ENCODE results near the gene ADAMTS8. TPM values are rescaled to one million over a fixed set of nuclear protein-coding genes. Genes with fewer than 3 reads are reported as not detected.

ADAMTS8 gene
- total RNA-seq, 1 donor = not detected

DNA sequence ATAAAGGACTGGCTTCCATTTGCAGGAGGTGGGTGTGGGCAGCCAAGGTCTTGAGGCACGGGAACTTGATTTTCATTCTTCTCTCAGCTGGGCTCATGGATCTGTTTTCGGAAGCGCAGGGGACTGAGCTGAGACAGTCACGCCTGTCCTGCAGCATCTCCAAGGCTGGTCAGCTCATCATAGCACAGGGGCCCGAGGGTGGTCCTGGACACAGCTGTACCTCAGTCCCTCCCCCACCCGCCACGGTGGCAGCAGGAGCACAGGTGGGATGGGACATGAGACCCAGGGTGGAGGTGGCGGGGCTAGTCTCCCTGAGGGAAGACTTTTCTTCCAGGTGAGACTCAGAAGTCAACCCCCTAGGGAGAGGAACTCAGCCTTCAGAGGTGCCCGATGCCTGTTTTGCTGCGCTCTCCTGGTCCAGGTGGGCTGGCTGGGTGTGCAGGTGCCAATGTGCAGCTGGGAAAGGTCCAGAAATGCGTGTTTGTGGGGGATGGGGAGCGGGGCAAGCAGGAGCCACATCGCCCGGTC is 3.7 kb downstream of the ADAMTS8 start:
- H3K27ac ChIP-seq (ENCODE audit: low read depth, low read length) = no peak overlapping the region
- no peak overlapping the region for H3K4me3 ChIP-seq (ENCODE audit: insufficient read depth, low read length)
- H3K79me2 ChIP-seq (ENCODE audit: insufficient read depth, low read length) = no peaks in the 10 kb centered on the region
- DNase-seq (ENCODE audit: insufficient read length, low spot score, missing footprints) = no peak
- TF ChIP-seq, protein P1, sequence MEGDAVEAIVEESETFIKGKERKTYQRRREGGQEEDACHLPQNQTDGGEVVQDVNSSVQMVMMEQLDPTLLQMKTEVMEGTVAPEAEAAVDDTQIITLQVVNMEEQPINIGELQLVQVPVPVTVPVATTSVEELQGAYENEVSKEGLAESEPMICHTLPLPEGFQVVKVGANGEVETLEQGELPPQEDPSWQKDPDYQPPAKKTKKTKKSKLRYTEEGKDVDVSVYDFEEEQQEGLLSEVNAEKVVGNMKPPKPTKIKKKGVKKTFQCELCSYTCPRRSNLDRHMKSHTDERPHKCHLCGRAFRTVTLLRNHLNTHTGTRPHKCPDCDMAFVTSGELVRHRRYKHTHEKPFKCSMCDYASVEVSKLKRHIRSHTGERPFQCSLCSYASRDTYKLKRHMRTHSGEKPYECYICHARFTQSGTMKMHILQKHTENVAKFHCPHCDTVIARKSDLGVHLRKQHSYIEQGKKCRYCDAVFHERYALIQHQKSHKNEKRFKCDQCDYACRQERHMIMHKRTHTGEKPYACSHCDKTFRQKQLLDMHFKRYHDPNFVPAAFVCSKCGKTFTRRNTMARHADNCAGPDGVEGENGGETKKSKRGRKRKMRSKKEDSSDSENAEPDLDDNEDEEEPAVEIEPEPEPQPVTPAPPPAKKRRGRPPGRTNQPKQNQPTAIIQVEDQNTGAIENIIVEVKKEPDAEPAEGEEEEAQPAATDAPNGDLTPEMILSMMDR (IDR thresholded peaks at IDR 0.05; ENCODE audit: extremely low read depth, low read depth, low read length) = no peak
- H3K4me1 ChIP-seq (ENCODE audit: insufficient read depth, low read length) = peaks cover 5% of the 10 kb centered on the region
- H4K20me1 ChIP-seq (ENCODE audit: insufficient read depth, low read length) = peaks cover 6% of the 10 kb centered on the region
- no peaks in the 10 kb centered on the region for H3K36me3 ChIP-seq (ENCODE audit: insufficient read depth, low read length)
- peaks cover 90% of the 10 kb centered on the region for H3K27me3 ChIP-seq (ENCODE audit: insufficient read depth, low read length)
- no peak overlapping the region for H2AFZ ChIP-seq (ENCODE audit: low read length)
- H3K9me3 ChIP-seq (ENCODE audit: low read depth, low read length) = no peaks in the 10 kb centered on the region
- no peak overlapping the region for H3K4me2 ChIP-seq (ENCODE audit: insufficient read depth, low read length)

GRCh38 chr11:130423541-130424142 is 4.8 kb downstream of the ADAMTS8 start:
- H3K4me3 ChIP-seq (ENCODE audit: insufficient read depth, low read length) = no peak overlapping the region
- H3K4me1 ChIP-seq (ENCODE audit: insufficient read depth, low read length) = peaks cover 2% of the 10 kb centered on the region
- no peaks in the 10 kb centered on the region for H3K79me2 ChIP-seq (ENCODE audit: insufficient read depth, low read length)
- peaks cover 83% of the 10 kb centered on the region for H3K27me3 ChIP-seq (ENCODE audit: insufficient read depth, low read length)
- no peaks in the 10 kb centered on the region for H3K36me3 ChIP-seq (ENCODE audit: insufficient read depth, low read length)
- no peak for DNase-seq (ENCODE audit: insufficient read length, low spot score, missing footprints)
- TF ChIP-seq, protein P1 (IDR thresholded peaks at IDR 0.05; ENCODE audit: extremely low read depth, low read depth, low read length) = no peak
- no peak overlapping the region for H2AFZ ChIP-seq (ENCODE audit: low read length)
- H3K4me2 ChIP-seq (ENCODE audit: insufficient read depth, low read length) = no peak overlapping the region
- no peaks in the 10 kb centered on the region for H3K9me3 ChIP-seq (ENCODE audit: low read depth, low read length)
- peaks cover under 1% of the 10 kb centered on the region for H4K20me1 ChIP-seq (ENCODE audit: insufficient read depth, low read length)
- no peak overlapping the region for H3K27ac ChIP-seq (ENCODE audit: low read depth, low read length)

- Histone ChIP-seq H3K4me1 (ENCODE audit: insufficient read depth, low read length) (no peaks in the 10 kb centered on the region), H4K20me1 (ENCODE audit: insufficient read depth, low read length) (no peaks in the 10 kb centered on the region), H3K27me3 (ENCODE audit: insufficient read depth, low read length) (peaks cover 75% of the 10 kb centered on the region), H3K4me2 (ENCODE audit: insufficient read depth, low read length) (no peak overlapping the region), H3K79me2 (ENCODE audit: insufficient read depth, low read length) (no peaks in the 10 kb centered on the region), H3K4me3 (ENCODE audit: insufficient read depth, low read length) (no peak overlapping the region), H3K36me3 (ENCODE audit: insufficient read depth, low read length) (no peaks in the 10 kb centered on the region), H3K27ac (ENCODE audit: low read depth, low read length) (no peak overlapping the region), H2AFZ (ENCODE audit: low read length) (no peak overlapping the region), H3K9me3 (ENCODE audit: low read depth, low read length) (no peaks in the 10 kb centered on the region)
- no peak for DNase-seq (ENCODE audit: insufficient read length, low spot score, missing footprints)
- TF ChIP-seq, protein P1 (IDR thresholded peaks at IDR 0.05; ENCODE audit: extremely low read depth, low read depth, low read length) = no peak
These were observed 6.0 kb downstream of the ADAMTS8 start for GRCh38 chr11:130422251-130422995.

DNA sequence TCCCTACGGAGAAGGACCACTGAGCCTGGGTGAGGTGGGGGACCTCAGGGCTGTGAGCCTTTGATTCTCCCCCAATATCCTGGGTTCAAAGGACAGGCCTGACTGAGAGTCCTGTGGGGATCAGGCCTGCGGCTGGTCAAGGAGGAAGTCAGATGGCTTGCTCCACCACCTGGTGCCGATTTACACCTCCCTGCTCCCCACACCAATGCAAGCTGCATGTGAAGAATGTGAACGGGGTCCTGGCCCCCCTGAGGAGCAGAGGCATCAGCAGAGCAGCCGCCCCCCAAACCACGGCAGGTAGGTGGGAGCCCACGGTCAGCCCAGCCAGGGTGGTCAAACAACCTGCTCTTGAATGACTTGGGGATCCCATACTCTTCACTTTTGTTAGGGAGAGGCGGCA is 6.7 kb downstream of the ADAMTS8 start:
- no peaks in the 10 kb centered on the region for H3K4me1 ChIP-seq (ENCODE audit: insufficient read depth, low read length)
- H2AFZ ChIP-seq (ENCODE audit: low read length) = no peak overlapping the region
- no peak for DNase-seq (ENCODE audit: insufficient read length, low spot score, missing footprints)
- peaks cover 67% of the 10 kb centered on the region for H3K27me3 ChIP-seq (ENCODE audit: insufficient read depth, low read length)
- no peaks in the 10 kb centered on the region for H3K9me3 ChIP-seq (ENCODE audit: low read depth, low read length)
- H3K4me2 ChIP-seq (ENCODE audit: insufficient read depth, low read length) = no peak overlapping the region
- no peaks in the 10 kb centered on the region for H3K79me2 ChIP-seq (ENCODE audit: insufficient read depth, low read length)
- no peaks in the 10 kb centered on the region for H3K36me3 ChIP-seq (ENCODE audit: insufficient read depth, low read length)
- H3K4me3 ChIP-seq (ENCODE audit: insufficient read depth, low read length) = no peak overlapping the region
- TF ChIP-seq, protein P1 (IDR thresholded peaks at IDR 0.05; ENCODE audit: extremely low read depth, low read depth, low read length) = no peak
- no peaks in the 10 kb centered on the region for H4K20me1 ChIP-seq (ENCODE audit: insufficient read depth, low read length)
- H3K27ac ChIP-seq (ENCODE audit: low read depth, low read length) = no peak overlapping the region

All from osteoblast (primary cell).